Colonic mucosa (tissue), 4 donors: ENCODE measurements around the gene PLA2G4B. TPM values are rescaled to one million over a fixed set of nuclear protein-coding genes. Genes with fewer than 3 reads are reported as not detected.

Experiments
- DNase-seq: peaks from one replicate; pipeline ENCODE4 v3.0.0-alpha.2; 2020
- H3K27ac ChIP-seq: fragments of 200-600 bp; one replicate; pipeline ENCODE4 v1.8.0; 2021
- H3K27me3 ChIP-seq: fragments of 200-600 bp; one replicate; pipeline ENCODE4 v1.8.0; 2021
- H3K36me3 ChIP-seq: fragments of 200-600 bp; one replicate; pipeline ENCODE4 v1.8.0; 2021
- H3K4me1 ChIP-seq: fragments of 200-600 bp; one replicate; pipeline ENCODE4 v1.8.0; 2021; ENCODE audit warnings: mild to moderate bottlenecking
- H3K4me3 ChIP-seq: fragments of 200-600 bp; one replicate; pipeline ENCODE4 v1.8.0; 2021
- H3K9ac ChIP-seq, 2 donors: one replicate each; pipeline ENCODE4 v1.7.0; 2013; ENCODE audit warnings: control low read depth in 2 of 2, low read depth in 2 of 2, low read length in 2 of 2
- H3K9me3 ChIP-seq: fragments of 200-600 bp; one replicate; pipeline ENCODE4 v1.8.0; 2021
- intact Hi-C: fragments of 100-400 bp; cut with DNase I; formaldehyde crosslinking; loops from one replicate; pipeline ENCODE4 v1.14.1; 2022
- total RNA-seq, 2 donors: library from RNA; stranded (reverse); fragmentation: NEBNext Ultra II Directional in 1 of 2; extraction: Animal tissue kit (Norgen Biotek cat#: 25700) in 1 of 2; gene quantifications; one replicate each; pipeline ENCODE4 v1.2.1, GENCODE V29; 2021
- TF ChIP-seq, protein P1 (sequence below): fragments of 200-600 bp; IDR thresholded peaks from one replicate; pipeline ENCODE4 v1.8.0; 2022; ENCODE audit warnings: antibody characterized with exemption, mild to moderate bottlenecking
- donor health status: healthy.
- donor health status: DM: no; HTN: no; CAD: no.
- donor health status: DM: no; HTN: no; CAD: no.

Gene PLA2G4B
- total RNA-seq, 2 donors from 2014 or later: 2.2 to 6.2 TPM

DNA sequence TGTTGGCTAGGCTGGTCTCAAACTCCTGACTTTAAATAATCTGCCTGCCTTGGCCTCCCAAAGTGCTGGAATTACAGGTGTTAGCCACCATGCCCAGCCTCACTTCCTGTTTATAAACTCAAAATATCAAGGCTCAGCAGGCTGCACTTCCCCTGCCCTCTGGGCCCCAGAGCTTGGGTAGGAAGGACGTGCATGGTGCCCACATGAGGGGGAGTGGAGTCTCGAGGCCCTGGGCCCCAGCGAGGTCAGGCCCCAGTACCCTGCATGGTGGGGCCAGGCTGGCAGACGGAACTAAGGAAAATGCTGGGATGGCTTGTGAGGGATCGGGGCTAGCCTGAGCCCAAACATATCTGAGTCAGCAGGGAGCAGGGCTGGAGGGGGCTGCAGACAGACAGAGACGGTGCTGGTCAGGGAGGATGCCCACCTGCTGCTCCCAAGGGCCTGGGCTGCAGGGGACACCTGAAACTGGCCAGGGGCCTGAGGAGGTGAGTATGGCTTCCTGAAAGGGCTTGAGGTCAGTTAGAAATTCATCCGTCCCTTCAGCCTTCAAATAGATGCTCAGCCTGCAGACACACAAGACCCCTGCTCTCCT, 50.1 kb downstream of the PLA2G4B start:
- Histone ChIP-seq H3K4me1 (peaks cover 2% of the 10 kb centered on the region), H3K27me3 (no peaks in the 10 kb centered on the region), H3K36me3 (no peaks in the 10 kb centered on the region), H3K9ac (no peak overlapping the region), H3K27ac (no peak overlapping the region), H3K9me3 (no peaks in the 10 kb centered on the region), H3K4me3 (no peak overlapping the region)
- no peak for DNase-seq
- intact Hi-C loops: no loop called here
- TF ChIP-seq, protein P1, sequence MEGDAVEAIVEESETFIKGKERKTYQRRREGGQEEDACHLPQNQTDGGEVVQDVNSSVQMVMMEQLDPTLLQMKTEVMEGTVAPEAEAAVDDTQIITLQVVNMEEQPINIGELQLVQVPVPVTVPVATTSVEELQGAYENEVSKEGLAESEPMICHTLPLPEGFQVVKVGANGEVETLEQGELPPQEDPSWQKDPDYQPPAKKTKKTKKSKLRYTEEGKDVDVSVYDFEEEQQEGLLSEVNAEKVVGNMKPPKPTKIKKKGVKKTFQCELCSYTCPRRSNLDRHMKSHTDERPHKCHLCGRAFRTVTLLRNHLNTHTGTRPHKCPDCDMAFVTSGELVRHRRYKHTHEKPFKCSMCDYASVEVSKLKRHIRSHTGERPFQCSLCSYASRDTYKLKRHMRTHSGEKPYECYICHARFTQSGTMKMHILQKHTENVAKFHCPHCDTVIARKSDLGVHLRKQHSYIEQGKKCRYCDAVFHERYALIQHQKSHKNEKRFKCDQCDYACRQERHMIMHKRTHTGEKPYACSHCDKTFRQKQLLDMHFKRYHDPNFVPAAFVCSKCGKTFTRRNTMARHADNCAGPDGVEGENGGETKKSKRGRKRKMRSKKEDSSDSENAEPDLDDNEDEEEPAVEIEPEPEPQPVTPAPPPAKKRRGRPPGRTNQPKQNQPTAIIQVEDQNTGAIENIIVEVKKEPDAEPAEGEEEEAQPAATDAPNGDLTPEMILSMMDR: no peak

DNA sequence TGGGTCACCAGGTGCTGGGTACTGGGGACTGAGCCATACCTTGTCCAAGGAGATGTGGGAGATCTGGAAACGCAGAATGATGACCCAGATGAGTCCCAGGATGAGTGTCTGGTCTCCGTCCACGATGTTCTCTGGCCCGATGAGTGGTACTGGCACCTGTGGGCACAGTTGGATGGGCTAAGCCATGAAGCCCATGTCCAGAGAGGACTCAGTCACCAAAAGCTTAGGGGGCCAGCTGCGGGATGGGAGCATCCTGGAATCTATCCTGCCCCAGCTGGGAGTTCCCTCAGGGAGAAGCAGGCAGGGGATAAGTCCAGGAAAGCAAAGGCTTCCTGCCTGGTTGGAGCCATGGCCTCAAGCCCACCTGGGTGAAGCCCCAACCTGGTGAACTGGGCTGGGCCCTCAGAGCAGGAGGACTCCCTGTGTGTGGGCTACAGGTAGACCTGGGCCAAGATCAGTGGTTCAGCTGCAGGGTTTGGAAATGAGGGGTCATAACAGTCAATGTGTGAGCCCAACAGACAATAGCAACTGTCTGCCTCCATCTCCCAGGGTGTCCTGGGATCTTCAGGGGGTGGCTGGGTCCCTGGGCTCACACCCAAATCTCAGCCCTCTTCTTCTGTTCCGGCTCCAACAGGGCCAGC, 51.5 kb downstream of the PLA2G4B start:
- H3K4me1 ChIP-seq: peaks cover 9% of the 10 kb centered on the region
- no peaks in the 10 kb centered on the region for H3K36me3 ChIP-seq
- no peaks in the 10 kb centered on the region for H3K27me3 ChIP-seq
- no peak overlapping the region for H3K27ac ChIP-seq
- no peak overlapping the region for H3K9ac ChIP-seq
- TF ChIP-seq, protein P1: no peak
- H3K9me3 ChIP-seq: no peaks in the 10 kb centered on the region
- DNase-seq: no peak
- intact Hi-C loops: no loop called here
- no peak overlapping the region for H3K4me3 ChIP-seq

DNA sequence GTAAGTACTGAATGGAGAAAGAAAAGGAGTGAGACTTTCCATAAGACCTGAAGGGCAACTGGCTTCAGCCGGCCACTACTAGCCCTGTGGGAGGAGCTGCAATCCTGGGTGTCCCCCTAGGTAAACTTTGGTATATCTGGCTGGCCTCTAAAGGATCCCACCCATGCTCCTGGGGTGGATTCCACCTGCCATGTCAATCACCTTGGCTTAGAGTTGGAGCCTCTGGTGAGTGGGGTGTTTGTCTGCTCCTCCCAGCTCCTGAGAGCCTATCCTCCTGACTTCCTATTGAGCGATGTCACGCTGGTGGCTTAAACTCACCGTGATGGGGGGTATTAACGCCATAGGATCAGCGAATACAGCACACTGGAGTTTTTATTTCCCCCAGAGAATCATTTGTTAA, 52.6 kb downstream of the PLA2G4B start:
- DNase-seq: no peak
- TF ChIP-seq, protein P1: no peak
- intact Hi-C loops: no loop called here

DNA sequence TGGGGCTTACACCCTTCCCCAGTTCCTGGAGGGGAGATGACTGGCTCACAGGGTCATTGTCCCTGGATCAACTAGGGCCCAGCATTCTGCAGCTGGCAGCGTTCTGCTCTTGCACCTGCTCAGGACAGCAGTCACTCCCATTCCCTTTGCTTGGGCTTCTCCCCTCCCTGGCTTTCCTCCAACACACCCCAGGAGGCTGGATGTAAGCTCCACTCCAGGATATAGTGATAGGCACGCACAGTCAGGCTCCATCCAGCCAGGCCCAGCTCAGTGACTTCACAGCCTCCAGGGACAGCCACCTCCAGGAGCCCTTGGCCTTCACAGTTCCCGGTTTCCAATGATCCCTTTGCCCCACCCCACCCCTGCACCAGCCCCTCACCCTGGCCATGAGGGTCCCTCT, 53.3 kb downstream of the PLA2G4B start:
- TF ChIP-seq, protein P1: no peak
- Histone ChIP-seq H3K9me3 (no peaks in the 10 kb centered on the region), H3K27me3 (no peaks in the 10 kb centered on the region), H3K4me3 (no peak overlapping the region), H3K4me1 (peaks cover 9% of the 10 kb centered on the region), H3K9ac (no peak overlapping the region), H3K36me3 (no peaks in the 10 kb centered on the region), H3K27ac (no peak overlapping the region)
- DNase-seq: no peak
- intact Hi-C loops: no loop called here

More for the DNA sequence above, 52.6 kb downstream of the PLA2G4B start:
- Histone ChIP-seq H3K27ac (no peak overlapping the region), H3K4me3 (no peak overlapping the region), H3K9ac (no peak overlapping the region), H3K27me3 (no peaks in the 10 kb centered on the region), H3K36me3 (no peaks in the 10 kb centered on the region), H3K9me3 (no peaks in the 10 kb centered on the region), H3K4me1 (peaks cover 9% of the 10 kb centered on the region)

DNA sequence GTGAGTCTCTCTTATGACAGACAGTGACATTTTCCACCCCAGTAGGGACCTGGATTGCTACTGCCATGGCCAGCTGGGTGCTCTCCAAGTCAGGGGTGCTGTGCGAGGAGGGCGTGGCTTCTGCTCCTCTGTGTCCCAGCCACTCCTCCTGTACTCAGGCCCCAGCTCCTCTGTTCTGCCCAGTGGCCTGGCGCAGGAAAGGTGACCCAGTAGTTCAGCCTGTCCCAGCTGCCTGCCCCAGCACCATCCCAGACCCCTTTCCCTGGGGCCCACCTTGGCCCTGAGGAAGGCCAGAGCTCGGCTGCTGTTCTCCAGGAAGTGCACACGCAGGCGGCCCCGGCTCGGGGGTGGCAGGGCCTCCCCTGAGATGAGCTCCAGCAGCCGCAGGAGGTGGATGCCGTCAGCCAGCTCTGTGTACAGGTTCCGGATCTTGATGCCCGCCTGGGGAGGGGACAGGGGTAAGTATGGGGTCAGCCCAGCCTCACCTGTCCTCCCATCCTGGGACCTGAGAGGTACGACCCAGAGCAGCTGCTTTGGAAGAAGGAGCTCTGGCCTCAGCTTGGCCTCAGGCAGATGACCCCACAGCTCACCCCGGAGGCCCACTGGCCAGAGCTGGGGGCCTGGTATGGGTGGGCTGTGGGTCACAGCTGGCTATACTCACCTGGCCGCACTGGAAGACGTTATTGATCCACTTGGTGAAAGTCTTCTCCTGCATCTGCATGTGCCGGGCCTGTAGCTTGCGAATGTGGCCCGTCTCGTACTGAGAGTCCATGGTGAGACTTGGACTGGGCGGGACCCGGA, 54.2 kb downstream of the PLA2G4B start:
- Histone ChIP-seq H3K27ac (no peak overlapping the region), H3K4me3 (no peak overlapping the region), H3K4me1 (peaks cover 9% of the 10 kb centered on the region), H3K36me3 (no peaks in the 10 kb centered on the region), H3K9ac (no peak overlapping the region), H3K27me3 (no peaks in the 10 kb centered on the region), H3K9me3 (no peaks in the 10 kb centered on the region)
- peak; percentile 59 for DNase-seq
- TF ChIP-seq, protein P1: no peak
- intact Hi-C loops: no loop called here
